Activated naive CD4-positive, alpha-beta T cell (primary cell): ENCODE measurements around the gene GSK3B.

Source experiments
- DNase-seq, 4 experiments: peaks; one replicate each; lab custom pipeline; 2025; lab: John Stamatoyannopoulos, UW

GSK3B gene

DNA sequence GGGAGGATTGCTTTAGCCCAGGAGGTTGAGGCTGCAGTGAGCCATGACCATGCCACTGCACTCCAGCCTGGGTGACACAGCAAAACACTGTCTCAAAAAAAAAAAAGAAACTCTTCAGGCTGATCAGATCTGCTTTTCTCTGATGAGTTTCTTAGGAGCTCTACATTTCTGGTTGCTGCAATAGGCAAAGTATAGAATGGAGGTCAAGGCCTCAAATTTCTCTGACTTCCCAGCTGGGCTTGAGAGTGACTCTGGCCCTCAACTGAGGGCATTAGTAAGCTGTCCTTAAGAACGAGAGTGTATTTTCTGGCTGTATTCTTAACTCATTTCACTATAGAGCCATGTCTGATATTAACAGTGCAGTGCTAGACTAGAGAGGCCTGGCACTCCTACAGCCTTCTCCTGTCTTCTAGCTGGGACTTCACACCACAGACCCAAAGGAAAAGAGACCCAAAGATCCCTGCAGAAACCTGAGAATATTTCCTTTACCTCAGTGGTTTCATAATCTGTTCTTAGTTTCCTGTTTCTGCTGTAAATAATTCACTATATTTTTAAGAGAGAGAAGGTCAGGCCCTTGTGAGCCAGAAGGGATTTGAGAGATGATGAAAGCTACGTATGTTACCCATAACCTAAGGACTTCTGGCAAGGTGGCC lies 314.4 kb downstream of the GSK3B start:
- DNase-seq, result no peak

GRCh38 chr3:119778811-119779210 lies 315.4 kb downstream of the GSK3B start:
- DNase-seq, result no peak

DNA sequence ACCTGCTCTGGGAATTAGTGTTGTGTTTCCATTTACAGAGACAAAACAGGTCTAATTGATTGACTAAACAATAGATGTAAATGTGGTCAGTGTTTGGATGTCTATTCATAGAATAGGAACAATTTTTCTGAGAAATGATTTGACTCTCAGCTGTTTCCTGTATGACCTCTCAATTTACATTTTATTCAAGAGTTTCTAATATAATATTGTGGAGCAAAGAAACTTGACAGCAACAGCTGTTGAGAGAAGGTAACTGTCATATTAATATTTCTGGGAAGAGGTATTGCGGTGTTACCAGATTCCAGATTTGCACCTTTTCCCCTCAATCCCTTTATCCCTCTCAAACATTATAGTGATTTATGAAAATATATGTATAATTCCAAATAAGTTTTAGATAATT lies 316.1 kb downstream of the GSK3B start:
- no peak for DNase-seq

GRCh38 chr3:119776304-119776703 lies 317.9 kb downstream of the GSK3B start:
- DNase-seq, result no peak

DNA sequence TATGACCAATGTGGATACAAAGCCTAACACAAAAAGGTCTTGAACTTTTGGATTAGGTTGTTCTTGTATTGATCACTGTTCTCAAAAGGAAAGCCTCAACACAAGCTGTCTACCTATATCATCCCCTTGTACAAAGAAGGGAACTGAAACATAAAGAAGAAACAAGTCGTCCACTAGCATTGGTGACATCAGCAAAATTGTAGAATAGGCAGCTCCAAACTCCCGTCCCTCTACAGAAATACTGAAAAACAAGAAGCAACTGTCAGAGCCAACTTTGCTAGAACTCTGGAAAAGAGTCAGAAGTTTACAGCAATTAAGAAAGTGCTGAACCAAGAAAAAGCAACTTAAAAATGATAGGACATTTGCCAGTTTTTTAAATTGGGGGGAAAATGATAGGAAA lies 319.8 kb downstream of the GSK3B start:
- DNase-seq, result no peak
